Measurements from ENCODE around the gene TPP2. TPM values are rescaled to one million over a fixed set of nuclear protein-coding genes. Genes with fewer than 3 reads are reported as not detected.

Gene TPP2
- total RNA-seq, 1 experiment from 2014 or later = 36.7 TPM

GRCh38 chr13:102708211-102708610 lies 111.4 kb downstream of the TPP2 start:
- Histone ChIP-seq H3K9me2 (ENCODE audit: insufficient read depth) (no peaks in the 10 kb centered on the region), H3K79me2 (ENCODE audit: insufficient read depth, low read length) (no peaks in the 10 kb centered on the region), H3K36me3 (ENCODE audit: control insufficient read depth in 1 of 2, insufficient read depth in 2 of 2, low read length in 2 of 2) (no peaks in the 10 kb centered on the region), H3K4me3 (replicated peaks in 1 of 2; ENCODE audit: low read depth in 1 of 2, low read length in 2 of 2) (no peak overlapping the region), H3K27ac (ENCODE audit: low read depth, low read length) (no peak overlapping the region), H2AFZ (ENCODE audit: low read depth, low read length, poor library complexity, severe bottlenecking) (no peak overlapping the region), H3K9ac (ENCODE audit: low read length) (no peak overlapping the region), H3K27me3 (ENCODE audit: insufficient read depth, low read length) (no peaks in the 10 kb centered on the region), H3K4me1 (ENCODE audit: control insufficient read depth in 1 of 2, insufficient read depth in 2 of 2, low read length in 2 of 2) (peaks cover 18 to 19% of the 10 kb centered on the region in 2 experiments), H3K9me3 (ENCODE audit: control insufficient read depth in 1 of 2, insufficient read depth in 1 of 2, low read depth in 1 of 2, low read length in 2 of 2) (no peaks in the 10 kb centered on the region), H3K4me2 (ENCODE audit: low read length) (no peak overlapping the region), H4K20me1 (ENCODE audit: insufficient read depth) (no peaks in the 10 kb centered on the region)
- ATAC-seq (no peak), DNase-seq (ENCODE audit: low read depth, low spot score) (no peak)
- BruUV-seq (replicated peaks) = no TSS peak
- TF ChIP-seq JUND (IDR thresholded peaks at IDR 0.05) = no peak
- TF ChIP-seq SIN3A (IDR thresholded peaks at IDR 0.05; ENCODE audit: low read depth) = no peak
- TF ChIP-seq SP1 (IDR thresholded peaks at IDR 0.05; ENCODE audit: low read depth) = no peak
- no peak for TF ChIP-seq EZH2phosphoT487 (IDR thresholded peaks at IDR 0.05; ENCODE audit: borderline replicate concordance)
- CTCF ChIA-PET = no interaction called here
- POLR2A ChIA-PET = no interaction called here
- RAD21 ChIA-PET (ENCODE audit: low non-redundant PET in 1 of 2, low total read pairs in 2 of 2, uncharacterized antibody in 2 of 2, unreplicated experiment in 2 of 2) = no interaction called here
- intact Hi-C loops (cut with micrococcal nuclease) = no loop called here

- RAD21 ChIA-PET (ENCODE audit: low non-redundant PET in 1 of 2, low total read pairs in 2 of 2, uncharacterized antibody in 2 of 2, unreplicated experiment in 2 of 2) = no interaction called here
- Histone ChIP-seq H3K36me3 (ENCODE audit: control insufficient read depth in 1 of 2, insufficient read depth in 2 of 2, low read length in 2 of 2) (no peaks in the 10 kb centered on the region), H3K4me2 (ENCODE audit: low read length) (no peak overlapping the region), H4K20me1 (ENCODE audit: insufficient read depth) (no peaks in the 10 kb centered on the region), H3K9ac (ENCODE audit: low read length) (no peak overlapping the region), H2AFZ (ENCODE audit: low read depth, low read length, poor library complexity, severe bottlenecking) (no peak overlapping the region), H3K27ac (ENCODE audit: low read depth, low read length) (no peak overlapping the region), H3K79me2 (ENCODE audit: insufficient read depth, low read length) (no peaks in the 10 kb centered on the region), H3K4me1 (ENCODE audit: control insufficient read depth in 1 of 2, insufficient read depth in 2 of 2, low read length in 2 of 2) (peaks cover 18 to 19% of the 10 kb centered on the region in 2 experiments), H3K27me3 (ENCODE audit: insufficient read depth, low read length) (no peaks in the 10 kb centered on the region), H3K9me2 (ENCODE audit: insufficient read depth) (no peaks in the 10 kb centered on the region), H3K9me3 (ENCODE audit: control insufficient read depth in 1 of 2, insufficient read depth in 1 of 2, low read depth in 1 of 2, low read length in 2 of 2) (no peaks in the 10 kb centered on the region), H3K4me3 (replicated peaks in 1 of 2; ENCODE audit: low read depth in 1 of 2, low read length in 2 of 2) (no peak overlapping the region)
- CTCF ChIA-PET = no interaction called here
- POLR2A ChIA-PET = no interaction called here
- intact Hi-C loops (cut with micrococcal nuclease) = no loop called here
- DNase-seq (ENCODE audit: low read depth, low spot score) = no peak
- ATAC-seq = no peak
- BruUV-seq (replicated peaks) = no TSS peak
- TF ChIP-seq SRF (IDR thresholded peaks at IDR 0.05; ENCODE audit: low read depth) (no peak), POLR2AphosphoS5 (IDR thresholded peaks at IDR 0.05; ENCODE audit: low read depth, low read length) (no peak), POLR2A (IDR thresholded peaks at IDR 0.05; ENCODE audit: borderline replicate concordance, extremely low read depth, insufficient read depth, insufficient read length) (no peak), ELF1 (IDR thresholded peaks at IDR 0.05; ENCODE audit: borderline replicate concordance, low read depth) (no peak), CBX3 (IDR thresholded peaks at IDR 0.05; ENCODE audit: low read depth) (no peak), ATF3 (IDR thresholded peaks at IDR 0.05) (no peak), ZNF274 (IDR thresholded peaks at IDR 0.05; ENCODE audit: low read depth, low read length) (no peak), YY1 (IDR thresholded peaks at IDR 0.05; ENCODE audit: extremely low read depth, insufficient replicate concordance, low read depth, low read length) (no peak), EGR1 (IDR thresholded peaks at IDR 0.05; ENCODE audit: low read depth) (no peak), FOSL1 (IDR thresholded peaks at IDR 0.05; ENCODE audit: low read depth) (no peak), SP1 (IDR thresholded peaks at IDR 0.05; ENCODE audit: low read depth) (no peak), CTCF (IDR thresholded peaks at IDR 0.05 in 2 of 3, conservative IDR thresholded peaks at IDR 0.05 in 1 of 3; ENCODE audit: borderline replicate concordance in 1 of 3, insufficient read depth in 1 of 3, low read depth in 2 of 3, low read length in 2 of 3) (no peak), RAD21 (IDR thresholded peaks at IDR 0.05; ENCODE audit: low read depth) (no peak), TCF7L2 (IDR thresholded peaks at IDR 0.05; ENCODE audit: borderline replicate concordance, extremely low read depth, insufficient read depth, insufficient read length) (no peak), REST (IDR thresholded peaks at IDR 0.05; ENCODE audit: low read depth) (no peak)
Observed at GRCh38 chr13:102708991-102709390, 112.2 kb downstream of the TPP2 start.
